T-helper 2 cell treated with Interferon-gamma antibody and Interleukin-4, amounts not matched to agents 5 μg/mL and 100 μg/mL, for 36 hours (primary cell): ENCODE results near the gene KCNMB3.
"Not testable (repeated sequence)": the region's sequence is repeated elsewhere in the genome, so short reads cannot be mapped to it uniquely, and the experiment has no call there.

Source experiments
- DNase-seq: peaks from one replicate; pipeline ENCODE4 v3.0.0; 2021; ENCODE audit warnings: low spot score
- H3K27ac Mint-ChIP-seq: one replicate; pipeline ENCODE4 v1.8.0; 2021; ENCODE audit warnings: mild to moderate bottlenecking, mixed read lengths
- H3K27me3 Mint-ChIP-seq: one replicate; pipeline ENCODE4 v1.8.0; 2021; ENCODE audit warnings: low read depth, mixed read lengths
- H3K36me3 Mint-ChIP-seq: one replicate; pipeline ENCODE4 v1.8.0; 2021; ENCODE audit warnings: low read depth, mixed read lengths
- H3K4me1 Mint-ChIP-seq: one replicate; pipeline ENCODE4 v1.8.0; 2021; ENCODE audit warnings: low read depth, mixed read lengths
- H3K4me3 Mint-ChIP-seq: one replicate; pipeline ENCODE4 v1.8.0; 2022; ENCODE audit warnings: mild to moderate bottlenecking, moderate library complexity, mixed read lengths
- H3K9me3 Mint-ChIP-seq: one replicate; pipeline ENCODE4 v1.8.0; 2021; ENCODE audit warnings: mixed read lengths

The KCNMB3 gene

DNA sequence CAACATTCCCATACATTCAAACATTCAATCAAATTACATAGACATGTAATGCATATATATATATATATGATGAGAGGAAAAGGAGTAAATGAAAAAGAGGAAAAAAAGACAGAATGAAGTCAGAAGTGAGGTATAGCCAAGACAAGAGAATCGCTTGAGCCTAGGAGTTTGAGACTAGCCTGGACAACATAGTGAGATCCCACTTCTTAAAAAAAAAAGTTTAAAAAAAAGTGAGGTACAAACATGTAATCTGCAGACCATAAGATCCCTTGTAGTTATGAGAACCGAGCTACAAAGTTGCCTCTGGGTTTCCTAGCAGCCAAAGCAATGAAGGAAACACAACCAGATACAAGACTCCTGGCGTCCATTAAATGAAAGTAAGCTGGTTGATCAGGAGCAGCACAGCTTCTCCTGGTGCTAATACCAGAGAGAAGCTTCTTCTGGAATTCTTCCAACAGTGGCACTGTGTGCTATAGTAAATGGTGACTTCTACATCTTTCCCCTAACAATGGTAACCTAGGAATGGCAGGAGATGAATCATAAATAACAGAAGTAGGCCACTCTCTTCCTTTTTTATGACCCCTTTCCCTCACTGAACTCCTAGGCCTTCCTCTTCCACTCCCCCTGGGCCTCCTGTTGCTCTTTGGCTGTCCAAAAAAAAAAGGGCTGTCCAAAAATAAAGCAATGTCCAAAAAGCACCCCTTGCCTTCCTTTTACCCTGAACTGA, 3.5 kb downstream of the KCNMB3 start:
- no peak for DNase-seq
- no peak overlapping the region for H3K27ac Mint-ChIP-seq
- no peak overlapping the region for H3K4me3 Mint-ChIP-seq
- H3K27me3 Mint-ChIP-seq = no peaks in the 10 kb centered on the region
- H3K9me3 Mint-ChIP-seq = no peaks in the 10 kb centered on the region
- no peaks in the 10 kb centered on the region for H3K4me1 Mint-ChIP-seq
- peaks cover 1% of the 10 kb centered on the region for H3K36me3 Mint-ChIP-seq

DNA sequence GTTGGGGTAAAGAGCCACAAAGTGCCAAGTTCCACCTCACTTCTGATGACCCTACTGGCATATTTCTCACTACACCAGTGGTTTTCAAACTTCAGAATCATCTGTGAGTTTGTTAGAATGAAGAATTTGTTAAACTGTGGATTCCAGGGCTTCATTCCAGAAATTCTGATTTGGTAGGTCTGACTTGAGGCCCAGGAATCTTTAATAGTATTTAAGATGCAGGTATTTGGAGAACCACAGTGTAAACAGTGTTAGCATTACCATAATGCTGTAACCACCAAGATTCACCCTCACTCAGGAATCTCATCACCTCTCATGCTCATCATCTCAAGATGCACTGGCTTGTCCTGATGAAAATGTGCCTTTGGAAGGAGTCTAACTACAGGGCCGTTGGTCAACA, 6.0 kb downstream of the KCNMB3 start:
- Mint-ChIP-seq H3K27me3 (no peaks in the 10 kb centered on the region), H3K9me3 (no peaks in the 10 kb centered on the region), H3K36me3 (peaks cover 1% of the 10 kb centered on the region), H3K27ac (no peak overlapping the region), H3K4me3 (no peak overlapping the region), H3K4me1 (no peaks in the 10 kb centered on the region)
- no peak for DNase-seq

DNA sequence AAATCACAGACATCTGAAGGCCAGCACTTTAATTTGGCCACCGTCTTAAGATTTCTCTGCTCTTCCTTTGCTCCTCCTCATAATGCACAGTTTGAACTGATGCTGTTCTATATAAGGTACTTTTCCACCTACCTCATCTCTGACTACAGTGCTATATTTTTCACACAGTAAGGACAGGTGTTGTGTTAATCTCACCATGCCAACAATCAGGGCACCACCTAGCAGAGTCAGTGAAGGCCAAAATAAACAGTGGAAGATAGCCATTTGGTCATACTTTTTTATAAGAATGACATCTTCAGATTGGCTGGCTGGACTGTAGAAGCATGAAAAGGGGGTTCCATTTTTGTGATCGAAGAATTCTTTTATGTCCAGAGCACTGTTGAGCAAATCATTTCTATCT, 8.1 kb downstream of the KCNMB3 start:
- DNase-seq, H3K4me3 Mint-ChIP-seq, H3K27me3 Mint-ChIP-seq, H3K36me3 Mint-ChIP-seq, H3K4me1 Mint-ChIP-seq, H3K27ac Mint-ChIP-seq, H3K9me3 Mint-ChIP-seq: not testable (repeated sequence)

DNA sequence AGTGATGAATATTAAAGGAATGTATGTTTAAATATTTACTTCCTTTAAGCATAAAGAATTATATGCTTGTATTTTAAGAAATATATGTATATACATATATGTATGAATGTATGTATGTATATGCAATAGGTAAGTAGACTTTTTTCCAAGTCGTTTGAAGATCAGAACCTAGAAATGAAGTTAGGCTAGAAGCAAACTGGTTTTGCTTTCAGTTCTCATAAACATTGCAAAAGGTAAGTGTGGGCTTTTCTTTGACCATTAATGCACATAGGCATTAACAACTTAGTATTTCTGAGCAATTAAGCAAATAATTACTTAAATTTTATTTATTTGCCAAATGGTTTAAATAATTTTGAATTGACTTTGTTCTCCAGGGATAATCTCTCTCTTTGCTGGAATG, 10.6 kb downstream of the KCNMB3 start:
- not testable (repeated sequence) for H3K9me3 Mint-ChIP-seq, H3K27ac Mint-ChIP-seq, H3K36me3 Mint-ChIP-seq, H3K4me3 Mint-ChIP-seq, H3K4me1 Mint-ChIP-seq, DNase-seq, H3K27me3 Mint-ChIP-seq

DNA sequence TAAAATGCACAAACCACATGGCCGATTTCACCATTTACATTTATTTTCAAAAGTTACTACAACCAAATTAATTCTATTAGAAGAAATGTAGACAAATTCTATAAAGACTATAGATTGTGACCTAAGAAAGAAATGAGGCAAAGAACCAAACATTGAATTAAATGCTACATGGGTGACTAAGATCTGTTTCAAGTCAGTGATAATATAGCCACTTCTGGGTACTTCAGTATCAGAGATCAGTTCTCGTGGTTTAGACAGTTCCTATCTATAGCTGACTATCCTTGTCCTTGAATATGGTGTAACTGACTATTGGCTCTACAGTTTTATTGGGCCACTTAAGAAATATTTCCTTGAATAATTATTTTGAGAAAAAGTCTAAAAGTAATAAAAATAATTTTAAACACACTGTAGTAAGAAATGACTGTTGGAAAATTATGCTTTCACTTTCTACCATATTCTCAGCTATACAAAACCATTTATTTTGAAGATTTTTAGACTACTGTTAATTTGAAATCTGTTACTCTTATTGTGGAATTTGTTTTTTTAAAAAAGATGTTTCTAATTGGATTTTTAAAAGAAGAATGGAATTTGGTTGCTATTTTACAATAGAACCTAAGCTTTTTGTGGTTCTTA, 14.1 kb downstream of the KCNMB3 start:
- no peak overlapping the region for H3K27ac Mint-ChIP-seq
- H3K4me1 Mint-ChIP-seq = peaks cover 8% of the 10 kb centered on the region
- H3K4me3 Mint-ChIP-seq = peak overlapping the region; percentile 27
- no peaks in the 10 kb centered on the region for H3K27me3 Mint-ChIP-seq
- H3K9me3 Mint-ChIP-seq = no peaks in the 10 kb centered on the region
- no peak for DNase-seq
- peaks cover 15% of the 10 kb centered on the region for H3K36me3 Mint-ChIP-seq

DNA sequence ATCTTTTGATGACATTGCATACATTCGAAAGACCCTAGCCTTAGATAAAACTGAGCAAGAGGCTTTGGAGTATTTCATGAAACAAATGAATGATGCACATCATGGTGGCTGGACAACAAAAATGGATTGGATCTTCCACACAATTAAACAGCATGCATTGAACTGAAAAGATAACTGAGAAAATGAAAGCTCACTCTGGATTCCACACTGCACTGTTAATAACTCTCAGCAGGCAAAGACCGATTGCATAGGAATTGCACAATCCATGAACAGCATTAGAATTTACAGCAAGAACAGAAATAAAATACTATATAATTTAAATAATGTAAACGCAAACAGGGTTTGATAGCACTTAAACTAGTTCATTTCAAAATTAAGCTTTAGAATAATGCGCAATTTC, 16.7 kb downstream of the KCNMB3 start:
- no peak for DNase-seq
- peaks cover 8% of the 10 kb centered on the region for H3K4me1 Mint-ChIP-seq
- H3K9me3 Mint-ChIP-seq = no peaks in the 10 kb centered on the region
- H3K27me3 Mint-ChIP-seq = no peaks in the 10 kb centered on the region
- no peak overlapping the region for H3K4me3 Mint-ChIP-seq
- H3K27ac Mint-ChIP-seq = no peak overlapping the region
- peaks cover 28% of the 10 kb centered on the region for H3K36me3 Mint-ChIP-seq

DNA sequence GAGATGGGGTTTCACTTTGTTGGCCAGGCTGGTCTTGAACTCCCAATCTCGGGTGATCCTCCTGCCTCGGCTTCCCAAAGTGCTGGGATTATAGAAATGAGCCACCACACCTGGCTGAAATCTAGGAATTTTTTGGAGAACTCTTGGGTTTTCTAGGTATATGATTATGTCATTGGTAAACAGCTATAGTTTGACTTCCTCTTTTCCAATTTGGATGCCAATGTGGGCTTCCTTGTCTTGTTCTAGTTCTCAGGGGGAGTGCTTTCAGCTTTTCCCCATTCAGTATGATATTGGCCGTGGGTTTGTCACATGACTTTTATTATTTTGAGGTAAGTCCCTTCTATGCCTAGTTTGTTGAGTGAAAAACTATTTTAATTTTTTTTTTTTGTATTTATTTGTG, 17.9 kb downstream of the KCNMB3 start:
- Mint-ChIP-seq H3K27ac (no peak overlapping the region), H3K4me1 (peaks cover 8% of the 10 kb centered on the region), H3K9me3 (no peaks in the 10 kb centered on the region), H3K4me3 (no peak overlapping the region), H3K27me3 (no peaks in the 10 kb centered on the region), H3K36me3 (peaks cover 31% of the 10 kb centered on the region)
- DNase-seq = no peak

DNA sequence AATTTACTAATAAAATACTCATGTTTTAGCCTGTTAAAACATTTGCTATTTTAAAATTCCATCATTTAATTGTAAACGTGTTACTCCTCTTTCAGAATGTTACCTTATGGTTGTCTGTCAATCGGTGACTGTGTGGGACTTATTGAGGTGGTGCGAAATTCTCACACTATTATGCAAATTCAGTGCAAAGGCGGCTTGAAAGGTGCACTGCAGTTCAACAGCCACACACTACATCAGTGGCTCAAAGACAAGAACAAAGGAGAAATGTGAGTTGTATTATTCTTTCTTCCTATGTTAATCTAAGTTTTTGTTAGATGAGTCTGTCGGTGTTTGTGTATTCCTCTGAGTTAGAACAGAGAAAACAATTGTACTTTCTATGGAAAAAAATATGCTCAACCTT, 21.7 kb downstream of the KCNMB3 start:
- H3K9me3 Mint-ChIP-seq = no peaks in the 10 kb centered on the region
- H3K27ac Mint-ChIP-seq = no peak overlapping the region
- peaks cover 36% of the 10 kb centered on the region for H3K36me3 Mint-ChIP-seq
- DNase-seq = no peak
- H3K27me3 Mint-ChIP-seq = no peaks in the 10 kb centered on the region
- no peak overlapping the region for H3K4me3 Mint-ChIP-seq
- no peaks in the 10 kb centered on the region for H3K4me1 Mint-ChIP-seq

DNA sequence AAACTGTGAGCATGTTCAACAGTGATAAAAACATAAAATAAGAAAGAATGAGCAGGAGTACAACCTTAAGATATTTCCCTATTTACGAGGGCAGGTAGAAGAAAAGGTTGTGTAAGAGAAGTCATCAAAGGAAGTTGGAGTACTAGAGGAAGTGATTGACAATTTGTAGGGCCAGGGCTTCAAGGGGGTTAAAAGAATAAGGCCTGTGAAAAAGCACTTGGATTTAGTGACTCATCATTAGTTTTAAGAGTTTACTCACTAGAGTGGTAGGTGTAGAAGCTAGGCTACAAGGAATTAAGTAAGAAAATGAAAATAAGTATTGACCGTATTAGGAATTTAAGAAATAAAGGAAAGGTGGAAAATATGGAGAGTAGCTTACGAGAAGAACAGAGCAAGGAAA, 23.6 kb downstream of the KCNMB3 start:
- no peak overlapping the region for H3K4me3 Mint-ChIP-seq
- peaks cover 31% of the 10 kb centered on the region for H3K36me3 Mint-ChIP-seq
- no peaks in the 10 kb centered on the region for H3K4me1 Mint-ChIP-seq
- H3K9me3 Mint-ChIP-seq = no peaks in the 10 kb centered on the region
- no peak for DNase-seq
- H3K27me3 Mint-ChIP-seq = no peaks in the 10 kb centered on the region
- no peak overlapping the region for H3K27ac Mint-ChIP-seq

DNA sequence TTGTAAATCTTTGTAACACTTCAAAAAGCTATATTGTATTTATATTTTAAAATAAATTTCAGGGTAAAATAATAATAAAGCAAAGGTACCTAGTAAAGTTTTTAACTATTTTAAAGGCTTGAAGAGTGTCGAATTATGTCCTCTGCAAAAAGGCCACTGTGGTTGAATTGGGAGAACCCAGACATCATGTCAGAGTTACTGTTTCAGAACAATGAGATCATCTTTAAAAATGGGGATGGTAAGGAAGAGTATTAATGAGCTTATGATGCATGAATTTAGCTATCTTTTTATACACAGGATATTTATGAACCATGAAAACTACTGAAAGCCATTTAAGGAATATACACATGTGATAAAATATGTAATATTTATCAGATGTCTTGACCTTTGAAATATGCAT, 26.3 kb downstream of the KCNMB3 start:
- no peak overlapping the region for H3K27ac Mint-ChIP-seq
- DNase-seq = no peak
- no peaks in the 10 kb centered on the region for H3K9me3 Mint-ChIP-seq
- H3K4me1 Mint-ChIP-seq = no peaks in the 10 kb centered on the region
- H3K36me3 Mint-ChIP-seq = peaks cover 19% of the 10 kb centered on the region
- H3K4me3 Mint-ChIP-seq = no peak overlapping the region
- H3K27me3 Mint-ChIP-seq = no peaks in the 10 kb centered on the region

DNA sequence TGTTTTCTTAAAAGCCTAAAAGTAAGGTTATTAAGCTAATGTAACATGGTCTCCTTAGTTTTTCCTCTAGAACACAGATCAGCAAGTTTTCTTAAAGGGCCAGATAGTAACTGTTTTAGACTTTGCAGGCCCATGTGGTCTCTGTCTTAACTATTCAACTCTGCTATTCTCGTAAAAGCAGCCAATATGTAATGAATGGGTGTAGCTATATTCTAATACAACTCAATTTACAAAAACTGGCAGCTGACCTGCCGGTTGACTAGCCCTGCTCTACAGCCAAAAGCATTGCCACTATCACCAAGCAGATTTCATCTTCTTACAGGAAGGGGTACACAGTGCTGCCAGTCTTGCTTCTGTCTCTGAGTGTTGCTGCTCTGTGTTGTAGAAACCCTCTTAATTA, 27.4 kb downstream of the KCNMB3 start:
- no peak for DNase-seq
- H3K9me3 Mint-ChIP-seq = no peaks in the 10 kb centered on the region
- H3K27me3 Mint-ChIP-seq = no peaks in the 10 kb centered on the region
- no peak overlapping the region for H3K27ac Mint-ChIP-seq
- no peaks in the 10 kb centered on the region for H3K4me1 Mint-ChIP-seq
- H3K4me3 Mint-ChIP-seq = no peak overlapping the region
- H3K36me3 Mint-ChIP-seq = peaks cover 21% of the 10 kb centered on the region

DNA sequence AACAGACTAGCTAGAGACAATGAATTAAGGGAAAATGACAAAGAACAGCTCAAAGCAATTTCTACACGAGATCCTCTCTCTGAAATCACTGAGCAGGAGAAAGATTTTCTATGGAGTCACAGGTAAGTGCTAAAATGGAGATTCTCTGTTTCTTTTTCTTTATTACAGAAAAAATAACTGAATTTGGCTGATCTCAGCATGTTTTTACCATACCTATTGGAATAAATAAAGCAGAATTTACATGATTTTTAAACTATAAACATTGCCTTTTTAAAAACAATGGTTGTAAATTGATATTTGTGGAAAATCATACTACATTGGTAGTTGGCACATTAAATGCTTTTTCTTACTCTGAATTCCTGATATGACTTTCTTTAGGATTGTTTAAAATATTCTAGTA, 32.7 kb downstream of the KCNMB3 start:
- H3K27me3 Mint-ChIP-seq, H3K4me1 Mint-ChIP-seq, DNase-seq, H3K27ac Mint-ChIP-seq, H3K9me3 Mint-ChIP-seq, H3K4me3 Mint-ChIP-seq: not testable (repeated sequence)
- peaks cover 14% of the 10 kb centered on the region for H3K36me3 Mint-ChIP-seq

DNA sequence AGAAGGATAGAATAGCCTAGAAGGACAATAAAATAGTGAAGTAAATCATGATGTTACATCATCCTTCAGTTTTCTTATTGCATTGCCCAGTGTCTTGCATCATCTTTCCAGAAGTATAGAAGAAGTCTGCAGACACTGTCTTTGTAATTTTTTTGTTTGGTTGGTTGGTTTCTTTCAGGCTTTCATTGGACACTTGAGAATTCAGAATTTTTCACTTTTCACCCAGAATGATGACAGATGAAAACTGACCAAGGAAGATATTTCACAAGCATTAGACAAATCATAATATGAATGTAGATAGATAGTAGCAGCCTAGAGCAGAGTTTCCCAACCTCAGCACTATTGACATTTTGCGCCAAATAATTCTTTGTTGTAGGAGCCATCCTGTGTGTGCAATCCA, 35.4 kb downstream of the KCNMB3 start:
- not testable (repeated sequence) for H3K27ac Mint-ChIP-seq, H3K27me3 Mint-ChIP-seq, H3K4me3 Mint-ChIP-seq, H3K9me3 Mint-ChIP-seq, DNase-seq, H3K4me1 Mint-ChIP-seq
- H3K36me3 Mint-ChIP-seq = peaks cover 11% of the 10 kb centered on the region

DNA sequence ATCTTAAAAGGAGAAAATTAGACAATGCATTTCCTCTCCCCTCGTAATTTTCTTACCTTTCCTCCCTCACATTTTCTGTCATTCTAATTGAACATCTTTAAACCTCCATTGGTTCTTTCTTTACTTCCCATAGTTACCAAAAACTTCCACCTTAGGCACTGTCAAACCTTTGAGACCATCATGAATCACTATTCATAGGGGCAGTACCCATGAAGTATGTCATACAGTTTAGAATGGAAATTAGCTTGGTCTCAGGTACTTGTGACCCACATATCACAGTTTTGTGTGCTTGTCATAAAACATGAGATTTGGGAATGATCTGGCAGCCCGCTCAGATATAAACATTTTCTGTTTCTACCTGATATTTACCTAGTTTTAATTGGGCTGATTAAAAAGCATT, 50.1 kb downstream of the KCNMB3 start:
- no peak for DNase-seq
- Mint-ChIP-seq H3K4me1 (peaks cover 12% of the 10 kb centered on the region), H3K27me3 (no peaks in the 10 kb centered on the region), H3K36me3 (peaks cover 13% of the 10 kb centered on the region), H3K27ac (no peak overlapping the region), H3K4me3 (no peak overlapping the region), H3K9me3 (no peaks in the 10 kb centered on the region)

DNA sequence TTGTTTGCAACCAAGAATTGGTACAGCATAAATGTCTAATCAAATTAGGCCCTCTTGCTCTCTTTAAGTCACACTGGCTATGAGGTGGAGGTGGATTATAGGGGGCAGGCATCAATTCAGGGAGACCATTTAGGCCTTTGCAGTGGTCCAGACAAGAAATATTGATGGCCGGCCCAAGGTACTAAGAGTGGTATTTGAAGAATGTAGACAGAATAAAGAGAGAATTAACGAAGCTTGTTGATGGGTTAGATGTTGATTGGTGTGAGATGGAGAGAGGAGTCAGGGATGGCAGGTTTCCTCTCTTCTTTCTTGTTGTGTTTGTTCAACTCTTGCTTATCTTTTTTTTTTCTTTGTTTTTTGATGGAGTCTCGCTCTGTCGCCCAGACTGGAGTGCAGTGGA, 54.2 kb downstream of the KCNMB3 start:
- no peak overlapping the region for H3K27ac Mint-ChIP-seq
- H3K9me3 Mint-ChIP-seq = no peaks in the 10 kb centered on the region
- H3K4me1 Mint-ChIP-seq = peaks cover 21% of the 10 kb centered on the region
- H3K4me3 Mint-ChIP-seq = no peak overlapping the region
- peaks cover 12% of the 10 kb centered on the region for H3K36me3 Mint-ChIP-seq
- DNase-seq = no peak
- H3K27me3 Mint-ChIP-seq = no peaks in the 10 kb centered on the region
